Uterus (tissue), 2 donors: ENCODE results near the gene TSR2.

ENCODE experiments used
- CTCF ChIP-seq, 4 experiments: fragments of 200-600 bp in 2 of 4; fragments of 450-650 bp in 2 of 4; sonication (generic) in 2 of 4; IDR thresholded peaks; one replicate each; pipeline ENCODE4 v1.5.1; 2016 to 2019; ENCODE audit warnings: antibody characterized with exemption in 4 of 4, mild to moderate bottlenecking in 2 of 4, moderate library complexity in 1 of 4
- POLR2A ChIP-seq, 2 donors: fragments of 450-650 bp; IDR thresholded peaks; one replicate each; pipeline ENCODE4 v1.6.1; 2016; ENCODE audit warnings: antibody characterized with exemption in 2 of 2, mild to moderate bottlenecking in 1 of 2, moderate library complexity in 1 of 2

- no peak for TF ChIP-seq CTCF (IDR thresholded peaks at IDR 0.05)
- no peak for TF ChIP-seq POLR2A (IDR thresholded peaks at IDR 0.05)
Measured at GRCh38 chrX:54413753-54414152, 26.5 kb upstream of the TSR2 start.
